Keratinocyte (primary cell): Measurements from ENCODE around the gene FERMT3. TPM values are rescaled to one million over a fixed set of nuclear protein-coding genes. Genes with fewer than 3 reads are reported as not detected.
A peak's percentile ranks its signal among the peaks of the same experiment; 100 is the strongest.

ENCODE experiments used
- DNase-seq: peaks from one replicate; pipeline ENCODE4 v3.0.0-alpha.2; 2011; ENCODE audit warnings: low read depth, missing footprints, low spot score
- FAIRE-seq: peaks from 2 replicates; lab custom pipeline; 2011; peaks lifted over from hg19 to GRCh38; lab: Jason Lieb, UNC
- H2AFZ ChIP-seq: 2 replicates; pipeline ENCODE4 v1.6.0; 2012; ENCODE audit warnings: low read length, control low read depth, inconsistent platforms; ENCODE audit not compliant: control insufficient read depth
- H3K27ac ChIP-seq: 2 replicates; pipeline ENCODE4 v1.5.1; 2011; ENCODE audit warnings: low read length; ENCODE audit not compliant: control insufficient read depth, insufficient read depth
- H3K27me3 ChIP-seq: 3 replicates; pipeline ENCODE4 v1.6.0; 2011; ENCODE audit warnings: low read length; ENCODE audit not compliant: control insufficient read depth, insufficient read depth; ENCODE audit errors: extremely low read depth
- H3K36me3 ChIP-seq, 2 experiments: 2 replicates in 1 of 2; 3 replicates in 1 of 2; pipeline ENCODE4 v1.5.1; 2011; ENCODE audit warnings: low read length in 2 of 2, mild to moderate bottlenecking in 1 of 2; ENCODE audit not compliant: control insufficient read depth in 2 of 2, insufficient read depth in 2 of 2; ENCODE audit errors: extremely low read depth in 1 of 2
- H3K4me1 ChIP-seq: 3 replicates; pipeline ENCODE4 v1.5.1; 2011; ENCODE audit warnings: low read length; ENCODE audit not compliant: control insufficient read depth, insufficient read depth; ENCODE audit errors: extremely low read depth
- H3K4me2 ChIP-seq: 3 replicates; pipeline ENCODE4 v1.6.0; 2011; ENCODE audit warnings: low read depth, low read length; ENCODE audit not compliant: control insufficient read depth, insufficient read depth; ENCODE audit errors: extremely low read depth
- H3K4me3 ChIP-seq, 3 experiments: fragments of 200-600 bp in 1 of 3; sonication (generic) in 1 of 3; 2 replicates in 2 of 3; 3 replicates in 1 of 3; pipeline ENCODE4 v1.5.1; 2011 to 2016; ENCODE audit warnings: low read length in 3 of 3, mild to moderate bottlenecking in 3 of 3, control low read depth in 2 of 3, inconsistent platforms in 1 of 3, low read depth in 1 of 3, mixed read lengths in 1 of 3, mixed run types in 1 of 3, moderate library complexity in 1 of 3; ENCODE audit not compliant: control insufficient read depth in 2 of 3, insufficient read depth in 2 of 3; ENCODE audit errors: extremely low read depth in 1 of 3
- H3K79me2 ChIP-seq: 2 replicates; pipeline ENCODE4 v1.6.0; 2012; ENCODE audit warnings: low read length; ENCODE audit not compliant: control insufficient read depth, insufficient read depth
- H3K9ac ChIP-seq: 3 replicates; pipeline ENCODE4 v1.6.0; 2011; ENCODE audit warnings: low read length; ENCODE audit not compliant: control insufficient read depth, insufficient read depth; ENCODE audit errors: extremely low read depth
- H3K9me1 ChIP-seq: 3 replicates; pipeline ENCODE4 v1.6.0; 2011; ENCODE audit warnings: low read length; ENCODE audit not compliant: control insufficient read depth, insufficient read depth; ENCODE audit errors: extremely low read depth
- H3K9me3 ChIP-seq: 2 replicates; pipeline ENCODE4 v1.5.1; 2012; ENCODE audit warnings: low read depth, low read length; ENCODE audit not compliant: control insufficient read depth
- H4K20me1 ChIP-seq: 3 replicates; pipeline ENCODE4 v1.6.0; 2011; ENCODE audit warnings: low read length; ENCODE audit not compliant: control insufficient read depth, insufficient read depth; ENCODE audit errors: extremely low read depth
- CTCF ChIP-seq, 3 experiments: IDR thresholded peaks in 1 of 3; conservative IDR thresholded peaks in 1 of 3; optimal IDR thresholded peaks in 1 of 3; 2 replicates in 2 of 3; 3 replicates in 1 of 3; pipeline versions ENCODE3 to v1.5.1; 2011; ENCODE audit warnings: low read length in 3 of 3, mild to moderate bottlenecking in 3 of 3, moderate library complexity in 2 of 3, control low read depth in 1 of 3, inconsistent platforms in 1 of 3; ENCODE audit not compliant: insufficient read depth in 2 of 3; ENCODE audit errors: extremely low read depth in 1 of 3
- EZH2 ChIP-seq: IDR thresholded peaks from one replicate; pipeline ENCODE4 v1.6.1; 2012; ENCODE audit warnings: inconsistent platforms, mild to moderate bottlenecking, low read length, moderate library complexity
- dilution Hi-C: fragments of 300-500 bp; cut with MboI; formaldehyde crosslinking; loops from one replicate; pipeline ENCODE4 v1.7.0; 2020; ENCODE audit warnings: low sequenced_read_pairs; ENCODE audit not compliant: extremely low pct_ligation_motif_present
- polyA plus RNA-seq, 5 experiments: library from polyadenylated mRNA; depleted of rRNA in 3 of 5; stranded (reverse) in 3 of 5; stranded (forward) in 1 of 5; unstranded in 1 of 5; fragments of >200 nt; gene quantifications; 1 replicate in 1 of 5; 2 replicates in 3 of 5; 3 replicates in 1 of 5; pipeline versions ENCODE4 v1.2.1 to v1.2.3, GENCODE V29; 2011 to 2012; ENCODE audit warnings: missing spikeins in 2 of 5, low read depth in 1 of 5, low replicate concordance in 1 of 5

Gene FERMT3
- polyA plus RNA-seq, 1 donor (not counting 4 experiments of a cell fraction or from before 2014, with no cell fraction given): 0.98 TPM

- DNase-seq: no peak
- FAIRE-seq: no peak
These were observed 41.9 kb upstream of the FERMT3 start for GRCh38 chr11:64164392-64165312.

GRCh38 chr11:64165481-64165841 is 41.1 kb upstream of the FERMT3 start:
- Histone ChIP-seq H2AFZ (peak overlapping the region; percentile 42), H3K27ac (no peak overlapping the region), H3K79me2 (no peaks in the 10 kb centered on the region), H4K20me1 (no peaks in the 10 kb centered on the region), H3K4me1 (peaks cover 9% of the 10 kb centered on the region), H3K9me3 (no peaks in the 10 kb centered on the region), H3K9ac (peak overlapping the region; percentile 64), H3K36me3 (no peaks in the 10 kb centered on the region), H3K4me3 (peak overlapping the region; percentile 49 to 78 (median 71)), H3K27me3 (no peaks in the 10 kb centered on the region), H3K9me1 (no peaks in the 10 kb centered on the region), H3K4me2 (peak overlapping the region; percentile 87)
- dilution Hi-C loops: no loop called here
- FAIRE-seq (no peak), DNase-seq (no peak)
- TF ChIP-seq CTCF (optimal IDR thresholded peaks at IDR 0.05 in 1 of 3, IDR thresholded peaks at IDR 0.05 in 1 of 3, conservative IDR thresholded peaks at IDR 0.05 in 1 of 3; ENCODE audit: extremely low read depth in 1 of 3, insufficient read depth in 2 of 3, low read length in 3 of 3) (peak in 1 of 3 experiments; percentile 48), EZH2 (no peak)

More at GRCh38 chr11:64164392-64165312, 41.9 kb upstream of the FERMT3 start:
- dilution Hi-C loops: no loop called here
- Histone ChIP-seq H3K27me3 (no peaks in the 10 kb centered on the region), H3K9me3 (no peaks in the 10 kb centered on the region), H3K4me3 (peak overlapping the region; percentile 49 to 71 (median 53)), H3K9ac (peak overlapping the region; percentile 64), H3K79me2 (no peaks in the 10 kb centered on the region), H3K4me2 (peak overlapping the region; percentile 87), H2AFZ (no peak overlapping the region), H3K4me1 (peaks cover 9% of the 10 kb centered on the region), H3K27ac (no peak overlapping the region), H3K9me1 (no peaks in the 10 kb centered on the region), H3K36me3 (no peaks in the 10 kb centered on the region), H4K20me1 (no peaks in the 10 kb centered on the region)
- TF ChIP-seq EZH2 (no peak), CTCF (optimal IDR thresholded peaks at IDR 0.05 in 1 of 3, IDR thresholded peaks at IDR 0.05 in 1 of 3, conservative IDR thresholded peaks at IDR 0.05 in 1 of 3; ENCODE audit: extremely low read depth in 1 of 3, insufficient read depth in 2 of 3, low read length in 3 of 3) (no peak)
